Measurements from ENCODE around the gene SLX9. TPM values are rescaled to one million over a fixed set of nuclear protein-coding genes. Genes with fewer than 3 reads are reported as not detected.
"Not testable (repeated sequence)": the region's sequence is repeated elsewhere in the genome, so short reads cannot be mapped to it uniquely, and the experiment has no call there.

Gene SLX9
- total RNA-seq, 4 donors from 2014 or later, result 11.9 to 26.2 (median 16.1) TPM

- DNase-seq (ENCODE audit: low spot score) (peak; percentile 37), ATAC-seq (ENCODE audit: low FRiP score) (peak; percentile 17)
- TF ChIP-seq, protein P1, sequence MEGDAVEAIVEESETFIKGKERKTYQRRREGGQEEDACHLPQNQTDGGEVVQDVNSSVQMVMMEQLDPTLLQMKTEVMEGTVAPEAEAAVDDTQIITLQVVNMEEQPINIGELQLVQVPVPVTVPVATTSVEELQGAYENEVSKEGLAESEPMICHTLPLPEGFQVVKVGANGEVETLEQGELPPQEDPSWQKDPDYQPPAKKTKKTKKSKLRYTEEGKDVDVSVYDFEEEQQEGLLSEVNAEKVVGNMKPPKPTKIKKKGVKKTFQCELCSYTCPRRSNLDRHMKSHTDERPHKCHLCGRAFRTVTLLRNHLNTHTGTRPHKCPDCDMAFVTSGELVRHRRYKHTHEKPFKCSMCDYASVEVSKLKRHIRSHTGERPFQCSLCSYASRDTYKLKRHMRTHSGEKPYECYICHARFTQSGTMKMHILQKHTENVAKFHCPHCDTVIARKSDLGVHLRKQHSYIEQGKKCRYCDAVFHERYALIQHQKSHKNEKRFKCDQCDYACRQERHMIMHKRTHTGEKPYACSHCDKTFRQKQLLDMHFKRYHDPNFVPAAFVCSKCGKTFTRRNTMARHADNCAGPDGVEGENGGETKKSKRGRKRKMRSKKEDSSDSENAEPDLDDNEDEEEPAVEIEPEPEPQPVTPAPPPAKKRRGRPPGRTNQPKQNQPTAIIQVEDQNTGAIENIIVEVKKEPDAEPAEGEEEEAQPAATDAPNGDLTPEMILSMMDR (IDR thresholded peaks at IDR 0.05), result no peak
These were observed 28.3 kb upstream of the SLX9 start for GRCh38 chr21:44911384-44912157.

DNA sequence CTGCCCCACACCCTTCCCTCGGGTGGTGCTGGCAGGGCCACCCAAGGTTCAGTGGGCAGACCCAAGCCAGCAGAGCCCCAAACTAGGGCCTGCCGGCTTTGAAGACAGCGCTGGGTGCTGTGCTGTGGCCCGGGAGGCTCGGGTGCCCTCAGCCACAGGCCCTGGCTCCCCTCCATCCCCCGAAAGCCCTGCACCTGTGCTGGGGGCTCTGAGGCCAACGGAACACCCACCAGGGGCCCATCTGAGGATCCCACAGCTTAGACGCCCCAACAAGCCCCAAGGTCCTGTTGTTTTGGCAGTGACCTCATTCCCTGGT lies 27.7 kb upstream of the SLX9 start:
- no peak for ATAC-seq (ENCODE audit: low FRiP score)
- no peak for DNase-seq (ENCODE audit: low spot score)
- TF ChIP-seq, protein P1 (IDR thresholded peaks at IDR 0.05), result no peak

GRCh38 chr21:44912506-44913412 lies 27.1 kb upstream of the SLX9 start:
- DNase-seq (ENCODE audit: low spot score); ATAC-seq (ENCODE audit: low FRiP score): not testable (repeated sequence)

DNA sequence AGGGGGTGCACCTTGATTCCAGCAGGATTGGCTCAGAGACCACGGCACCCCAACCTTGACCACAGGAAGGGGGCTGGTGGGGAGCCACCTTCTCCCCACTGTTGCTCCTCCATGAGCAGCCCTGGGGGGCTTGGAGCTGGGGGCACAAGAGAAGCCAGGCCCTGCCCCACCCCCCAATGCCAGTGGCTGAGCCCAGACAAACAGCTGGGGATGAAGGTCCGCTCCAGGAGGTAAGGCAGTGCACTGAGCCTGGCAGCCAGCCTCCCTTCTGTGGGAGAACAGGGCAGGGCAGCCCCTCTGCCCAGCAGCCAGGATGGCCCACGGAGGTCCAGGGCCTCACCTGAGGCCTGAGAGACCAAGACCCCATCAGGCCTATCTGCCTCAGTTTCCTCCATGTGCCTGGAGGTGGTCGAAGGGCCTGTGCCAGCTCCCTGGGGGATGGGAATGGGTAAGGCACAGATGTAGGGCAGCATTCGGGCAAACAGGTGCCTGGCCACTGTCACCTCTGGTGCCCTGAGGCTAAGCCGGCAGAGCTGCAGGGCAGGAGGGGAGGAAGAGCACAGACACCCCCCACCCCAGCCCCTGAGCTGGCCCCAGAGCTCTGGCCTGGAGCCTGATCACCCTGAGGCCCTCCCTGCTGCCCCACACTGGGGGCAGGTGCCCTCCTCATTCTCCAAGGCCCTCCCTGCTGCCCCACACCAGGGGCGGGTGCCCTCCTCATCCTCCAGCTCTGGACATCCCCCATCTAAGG lies 26.2 kb upstream of the SLX9 start:
- DNase-seq (ENCODE audit: low spot score) (no peak), ATAC-seq (ENCODE audit: low FRiP score) (no peak)
- TF ChIP-seq, protein P1 (IDR thresholded peaks at IDR 0.05), result no peak

GRCh38 chr21:44914176-44914874 lies 25.5 kb upstream of the SLX9 start:
- ATAC-seq (ENCODE audit: low FRiP score) (no peak), DNase-seq (ENCODE audit: low spot score) (no peak)
- TF ChIP-seq, protein P1 (IDR thresholded peaks at IDR 0.05), result no peak

DNA sequence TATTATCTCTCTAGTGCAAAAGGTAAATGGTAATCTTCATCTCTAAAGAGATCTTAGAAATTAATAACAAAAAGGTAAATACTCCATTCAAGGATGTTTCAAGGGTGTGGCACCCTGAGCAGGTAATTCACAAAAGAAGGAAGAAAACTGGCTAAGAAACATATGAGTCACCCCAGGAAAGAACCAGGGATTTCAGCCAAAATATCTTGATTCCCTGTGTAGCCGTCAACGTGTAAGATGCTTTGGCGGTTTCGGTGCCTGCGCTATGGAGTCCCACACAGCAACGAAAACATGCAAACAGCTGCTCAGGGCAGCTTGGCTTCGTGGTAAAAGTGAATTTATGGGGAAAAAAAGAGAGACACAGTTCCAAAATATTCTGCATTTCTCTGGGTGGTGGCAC lies 22.9 kb upstream of the SLX9 start:
- TF ChIP-seq, protein P1 (IDR thresholded peaks at IDR 0.05), result no peak
- ATAC-seq (ENCODE audit: low FRiP score), result no peak
- DNase-seq (ENCODE audit: low spot score), result no peak

All from omental fat pad (tissue), 4 donors.